Epithelial cell of proximal tubule (primary cell): ENCODE measurements around the gene RPL15. TPM values are rescaled to one million over a fixed set of nuclear protein-coding genes. Genes with fewer than 3 reads are reported as not detected.

Source experiments
- DNase-seq: peaks from one replicate; pipeline ENCODE4 v3.0.0-alpha.2; 2011; ENCODE audit warnings: low read depth
- H3K4me3 ChIP-seq: 2 replicates; pipeline ENCODE4 v1.5.1; 2011; ENCODE audit warnings: low read depth, mild to moderate bottlenecking, low read length
- CTCF ChIP-seq: conservative IDR thresholded peaks from 2 replicates; pipeline ENCODE4 v1.5.1; 2012; ENCODE audit warnings: low read depth, mild to moderate bottlenecking, low read length
- total RNA-seq: library from RNA; depleted of rRNA; stranded (reverse); fragments of >200 nt; gene quantifications from 2 replicates; pipeline ENCODE4 v1.2.3, GENCODE V29; 2015

Gene RPL15
- total RNA-seq, 1 donor from 2014 or later: 1,941 TPM

DNA sequence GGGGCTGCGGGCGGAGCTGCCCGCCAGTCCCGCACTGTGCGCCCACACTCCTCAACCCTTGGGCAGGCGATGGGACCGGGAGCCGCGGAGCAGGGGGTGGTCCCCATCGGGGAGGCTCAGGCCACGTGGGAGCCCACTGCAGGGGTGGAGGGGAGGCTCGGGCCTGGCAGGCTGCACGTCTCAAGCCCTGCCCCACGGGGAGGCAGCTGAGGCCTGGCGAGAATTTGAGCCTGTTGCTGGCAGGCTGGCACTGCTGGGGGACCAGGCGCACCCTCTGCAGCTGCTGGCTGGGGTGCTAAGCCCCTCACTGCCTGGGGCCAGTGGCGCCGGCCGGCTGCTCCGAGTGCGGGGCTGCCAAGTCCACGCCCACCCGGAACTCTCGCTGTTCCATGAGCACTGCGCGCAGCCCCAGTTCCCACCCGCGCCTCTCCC is 34.4 kb upstream of the RPL15 start:
- TF ChIP-seq CTCF: no peak
- DNase-seq: no peak
- H3K4me3 ChIP-seq: no peak overlapping the region

GRCh38 chr3:23884481-23884880 is 32.5 kb upstream of the RPL15 start:
- DNase-seq: no peak
- no peak overlapping the region for H3K4me3 ChIP-seq
- TF ChIP-seq CTCF: peak; percentile 34

- no peak for DNase-seq
- TF ChIP-seq CTCF: no peak
- H3K4me3 ChIP-seq: no peak overlapping the region
Observed at GRCh38 chr3:23885210-23885609, 31.7 kb upstream of the RPL15 start.

- DNase-seq: no peak
- no peak overlapping the region for H3K4me3 ChIP-seq
- TF ChIP-seq CTCF: no peak
Observed at GRCh38 chr3:23886311-23886710, 30.6 kb upstream of the RPL15 start.

GRCh38 chr3:23888617-23889228 is 28.2 kb upstream of the RPL15 start:
- H3K4me3 ChIP-seq: no peak overlapping the region
- no peak for DNase-seq
- peak; percentile 69 for TF ChIP-seq CTCF

DNA sequence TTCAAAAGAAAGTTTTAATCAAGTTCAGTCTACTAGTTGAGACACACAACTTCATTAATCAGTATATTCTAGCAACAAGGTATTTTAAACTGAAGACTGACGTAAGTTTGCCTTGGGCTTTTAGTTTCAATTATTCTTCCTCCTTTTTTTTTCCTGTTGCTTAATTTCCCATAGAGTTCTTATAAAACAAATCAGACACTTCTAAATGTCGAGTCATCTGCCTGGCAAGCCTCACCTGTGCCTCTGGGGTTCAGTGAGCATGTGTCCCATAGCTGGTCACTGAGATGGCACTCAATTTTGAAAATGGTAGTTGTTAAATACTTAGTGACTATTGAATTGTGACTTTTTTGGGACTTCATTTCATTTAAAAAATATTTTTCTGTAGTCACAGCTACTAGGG is 27.5 kb upstream of the RPL15 start:
- H3K4me3 ChIP-seq: no peak overlapping the region
- TF ChIP-seq CTCF: no peak
- no peak for DNase-seq

GRCh38 chr3:23889950-23890349 is 27.0 kb upstream of the RPL15 start:
- no peak for DNase-seq
- TF ChIP-seq CTCF: no peak
- H3K4me3 ChIP-seq: no peak overlapping the region
